Temporal lobe (tissue), 1 donor: ENCODE measurements around the gene ZNF846. TPM values are rescaled to one million over a fixed set of nuclear protein-coding genes. Genes with fewer than 3 reads are reported as not detected.

Experiments used
- total RNA-seq: library from RNA; depleted of rRNA; stranded (reverse); fragments of >200 nt; gene quantifications from one replicate; pipeline ENCODE4 v1.2.3, GENCODE V29; 2014

ZNF846 gene
- total RNA-seq, 1 donor from 2014 or later = 21.9 TPM

Other genes starting within 250 kb of the ZNF846 start
- 13.3 TPM for gene ZNF426, start 230.1 kb downstream of the ZNF846 start, total RNA-seq
- 48.7 TPM for gene ZNF121, start 184.2 kb downstream of the ZNF846 start, total RNA-seq
- gene ZNF561, start 147.5 kb downstream of the ZNF846 start, total RNA-seq = 32.5 TPM
- 78.4 TPM for gene ZNF562, start 93.6 kb downstream of the ZNF846 start, total RNA-seq
- gene FBXL12, start 50.3 kb upstream of the ZNF846 start, total RNA-seq = 3.7 TPM
- gene UBL5, start 59.2 kb upstream of the ZNF846 start, total RNA-seq = 108 TPM
- 72.5 TPM for gene PIN1, start 66.6 kb upstream of the ZNF846 start, total RNA-seq
- gene OLFM2, start 167.8 kb upstream of the ZNF846 start, total RNA-seq = 132 TPM
- 1.7 TPM for gene COL5A3, start 241.8 kb upstream of the ZNF846 start, total RNA-seq
- not detected for gene RDH8, start 244.7 kb upstream of the ZNF846 start, total RNA-seq